ENCODE measurements around the gene MAMDC4.

DNA sequence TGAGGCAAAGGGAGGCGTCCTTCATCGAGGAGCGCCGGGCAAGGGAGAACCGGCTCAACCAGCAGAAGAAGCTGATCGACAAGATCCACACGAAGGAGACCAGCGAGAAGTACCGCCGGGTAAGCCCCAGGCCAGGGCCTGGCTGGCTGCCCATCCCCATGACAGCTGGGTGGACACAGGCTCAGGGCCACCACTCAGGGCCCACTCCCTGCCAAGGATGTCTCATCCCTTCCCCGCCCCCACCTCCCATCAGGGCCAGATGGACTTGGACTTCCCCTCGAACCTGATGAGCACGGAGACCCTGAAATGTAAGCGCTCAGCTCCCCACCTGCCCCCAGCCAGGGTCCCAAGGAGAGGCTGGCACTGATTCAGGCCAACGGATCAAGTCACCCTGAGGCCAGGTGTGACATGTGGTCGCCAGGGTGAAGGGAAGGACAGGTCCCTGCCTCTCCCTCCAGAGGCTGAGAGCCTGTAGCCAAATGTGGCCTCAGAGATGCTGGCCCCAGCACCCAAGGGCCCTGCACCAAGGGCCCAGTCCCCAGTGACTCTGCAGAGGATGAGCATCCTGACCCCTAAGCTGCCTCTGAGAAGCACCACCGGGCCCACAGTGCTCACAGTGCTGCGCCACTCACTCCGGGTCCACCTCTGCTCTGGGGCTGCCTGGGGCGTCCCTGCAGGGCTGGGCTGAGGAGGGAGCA is 47.5 kb upstream of the MAMDC4 start:
- TF ChIP-seq POLR2A (IDR thresholded peaks at IDR 0.05): no peak
- TF ChIP-seq, protein P1, sequence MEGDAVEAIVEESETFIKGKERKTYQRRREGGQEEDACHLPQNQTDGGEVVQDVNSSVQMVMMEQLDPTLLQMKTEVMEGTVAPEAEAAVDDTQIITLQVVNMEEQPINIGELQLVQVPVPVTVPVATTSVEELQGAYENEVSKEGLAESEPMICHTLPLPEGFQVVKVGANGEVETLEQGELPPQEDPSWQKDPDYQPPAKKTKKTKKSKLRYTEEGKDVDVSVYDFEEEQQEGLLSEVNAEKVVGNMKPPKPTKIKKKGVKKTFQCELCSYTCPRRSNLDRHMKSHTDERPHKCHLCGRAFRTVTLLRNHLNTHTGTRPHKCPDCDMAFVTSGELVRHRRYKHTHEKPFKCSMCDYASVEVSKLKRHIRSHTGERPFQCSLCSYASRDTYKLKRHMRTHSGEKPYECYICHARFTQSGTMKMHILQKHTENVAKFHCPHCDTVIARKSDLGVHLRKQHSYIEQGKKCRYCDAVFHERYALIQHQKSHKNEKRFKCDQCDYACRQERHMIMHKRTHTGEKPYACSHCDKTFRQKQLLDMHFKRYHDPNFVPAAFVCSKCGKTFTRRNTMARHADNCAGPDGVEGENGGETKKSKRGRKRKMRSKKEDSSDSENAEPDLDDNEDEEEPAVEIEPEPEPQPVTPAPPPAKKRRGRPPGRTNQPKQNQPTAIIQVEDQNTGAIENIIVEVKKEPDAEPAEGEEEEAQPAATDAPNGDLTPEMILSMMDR (IDR thresholded peaks at IDR 0.05): no peak

All from prostate gland (tissue), 2 donors.